Iris pigment epithelial cell (primary cell): ENCODE measurements around the gene RANBP10.
"Not testable (repeated sequence)": the region's sequence is repeated elsewhere in the genome, so short reads cannot be mapped to it uniquely, and the experiment has no call there.

Experiments
- DNase-seq: peaks from one replicate; pipeline ENCODE4 v3.0.0-alpha.2; 2011; ENCODE audit warnings: low read depth

The RANBP10 gene

GRCh38 chr16:67779256-67780014, 26.9 kb downstream of the RANBP10 start:
- no peak for DNase-seq

- peak; percentile 7 for DNase-seq
Observed at GRCh38 chr16:67775273-67775672, 31.1 kb downstream of the RANBP10 start.

- no peak for DNase-seq
Observed at GRCh38 chr16:67774457-67774853, 31.9 kb downstream of the RANBP10 start.

GRCh38 chr16:67773569-67774456, 32.5 kb downstream of the RANBP10 start:
- DNase-seq, result no peak

- peak; percentile 55 for DNase-seq
Observed at GRCh38 chr16:67773099-67773498, 33.3 kb downstream of the RANBP10 start.

DNA sequence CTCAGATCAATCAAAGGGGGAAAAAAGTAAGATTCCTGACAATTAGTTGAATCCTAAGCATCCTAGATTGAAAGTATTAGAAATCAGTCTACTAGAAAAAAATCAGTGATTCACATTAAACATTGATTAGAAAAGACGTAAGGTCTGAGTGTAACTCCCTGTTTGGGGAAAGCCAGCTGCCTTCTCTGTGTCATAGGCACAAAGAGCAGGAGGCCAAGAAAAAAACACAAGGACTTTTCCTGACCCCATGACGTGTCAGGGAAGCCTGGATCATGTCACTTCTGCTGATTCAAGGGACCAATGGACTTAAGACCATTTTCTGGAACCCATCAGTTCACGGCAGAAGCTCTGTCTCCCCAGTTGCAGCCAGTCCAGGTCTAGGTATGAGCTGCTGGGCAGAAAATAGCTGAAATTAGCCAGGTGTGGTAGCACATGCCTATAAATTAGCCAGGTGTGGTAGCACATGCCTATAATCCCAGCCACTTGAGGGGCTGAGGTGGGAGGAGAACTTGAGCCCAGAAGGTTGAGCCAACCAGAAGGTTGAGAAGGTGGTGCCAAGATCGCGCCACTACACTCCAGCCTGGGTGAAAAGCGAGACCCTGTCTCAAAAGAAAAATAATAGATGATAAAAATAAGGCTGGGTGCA, 35.9 kb downstream of the RANBP10 start:
- no peak for DNase-seq

GRCh38 chr16:67767953-67768352, 38.4 kb downstream of the RANBP10 start:
- peak; percentile 90 for DNase-seq

GRCh38 chr16:67766291-67766690, 40.1 kb downstream of the RANBP10 start:
- no peak for DNase-seq

- DNase-seq, result no peak
Observed at GRCh38 chr16:67764158-67764667, 42.1 kb downstream of the RANBP10 start.

DNA sequence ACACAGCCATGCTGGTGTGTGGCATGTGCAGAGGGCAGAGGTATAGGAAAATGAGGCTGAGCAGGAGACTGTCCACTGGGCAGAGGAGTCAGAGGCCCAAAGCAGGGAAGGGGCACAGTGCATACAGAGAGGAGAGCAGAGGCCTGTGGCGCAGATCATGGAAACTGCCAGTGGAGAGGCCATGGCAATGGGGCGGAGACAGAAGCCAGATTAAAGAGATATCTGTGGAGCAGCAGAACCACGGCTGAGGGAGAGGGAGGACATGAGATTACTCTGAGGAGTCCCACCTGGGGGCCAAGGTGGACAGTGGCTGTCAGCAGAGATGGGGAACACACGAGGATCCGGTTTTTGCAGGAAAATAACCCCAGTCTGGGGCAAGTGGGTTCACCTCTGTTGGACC, 43.3 kb downstream of the RANBP10 start:
- DNase-seq, result no peak

- DNase-seq, result no peak
Observed at GRCh38 chr16:67762385-67762784, 44.0 kb downstream of the RANBP10 start.

DNA sequence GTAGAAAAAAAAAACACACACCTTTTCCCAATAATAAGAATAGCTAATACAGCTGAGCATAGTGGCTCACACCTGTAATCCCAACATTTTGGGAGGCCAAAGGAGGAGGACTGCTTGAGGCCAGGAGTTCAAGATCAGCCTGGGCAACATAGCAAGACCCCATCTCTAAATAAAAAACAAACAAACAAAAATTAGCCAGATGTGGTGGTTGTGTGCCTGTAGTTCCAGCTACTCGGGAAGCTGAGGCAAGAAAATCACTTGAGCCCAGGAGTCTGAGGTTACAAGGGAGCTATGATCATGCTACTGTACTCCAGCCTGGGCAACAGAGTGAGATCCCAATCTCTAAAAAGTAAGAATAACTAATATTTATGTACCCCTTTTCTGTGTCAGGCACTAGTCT, 44.4 kb downstream of the RANBP10 start:
- no peak for DNase-seq

DNA sequence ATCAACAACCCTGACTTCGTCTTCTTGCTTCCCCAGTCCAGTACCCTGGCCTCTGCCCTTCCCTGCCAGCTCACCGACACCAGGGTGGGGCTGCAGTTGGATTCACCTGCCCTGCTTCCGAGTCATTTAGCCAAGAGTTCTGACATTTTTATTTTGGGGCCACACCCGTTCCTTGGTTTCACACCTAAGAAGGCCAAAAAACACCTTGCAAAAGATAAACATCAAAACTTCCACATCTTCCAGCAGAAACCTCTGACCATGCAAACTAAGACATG, 45.5 kb downstream of the RANBP10 start:
- no peak for DNase-seq

- no peak for DNase-seq
Observed at GRCh38 chr16:67760206-67760955, 46.0 kb downstream of the RANBP10 start.

GRCh38 chr16:67758966-67759365, 47.4 kb downstream of the RANBP10 start:
- DNase-seq, result no peak

DNA sequence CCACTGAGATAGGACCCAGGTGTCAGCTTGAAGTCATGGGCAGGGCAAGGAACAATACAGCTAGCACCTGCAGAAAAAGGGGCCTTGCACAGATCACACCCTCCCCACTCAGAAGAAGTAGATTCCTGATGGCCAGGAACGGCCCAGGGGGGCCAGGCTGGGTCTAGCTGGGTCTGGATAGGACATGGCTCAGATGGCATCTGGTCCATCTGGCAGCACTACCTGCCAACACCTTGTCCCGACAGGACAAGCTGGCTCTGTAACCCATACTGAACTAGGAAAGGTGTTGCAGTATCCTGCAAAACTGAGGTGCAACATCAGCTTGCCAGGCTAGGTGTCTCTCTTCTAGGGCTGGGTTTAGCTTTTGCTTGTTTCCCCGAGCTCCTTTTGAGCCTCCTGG, 48.4 kb downstream of the RANBP10 start:
- DNase-seq, result no peak

GRCh38 chr16:67752641-67753040, 53.7 kb downstream of the RANBP10 start:
- DNase-seq, result no peak

DNA sequence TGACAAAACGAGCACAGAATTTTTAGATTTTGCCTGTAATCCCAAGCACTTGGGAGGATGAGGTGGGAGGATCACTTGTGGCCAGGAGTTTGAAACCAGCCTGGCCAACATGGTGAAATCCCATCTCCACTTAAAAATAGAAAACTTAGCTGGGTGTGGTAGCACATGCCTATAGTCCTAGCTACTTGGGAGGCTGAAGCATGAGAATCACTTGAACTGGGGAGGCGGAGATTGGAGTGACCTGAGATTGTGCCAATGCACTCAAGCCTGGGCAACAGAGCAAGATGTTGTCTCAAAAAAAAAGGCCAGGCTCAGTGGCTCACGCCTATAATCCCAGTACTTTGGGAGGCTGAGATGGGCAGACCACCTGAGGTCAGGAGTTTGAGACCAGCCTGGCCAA, 55.0 kb downstream of the RANBP10 start:
- not testable (repeated sequence) for DNase-seq

DNA sequence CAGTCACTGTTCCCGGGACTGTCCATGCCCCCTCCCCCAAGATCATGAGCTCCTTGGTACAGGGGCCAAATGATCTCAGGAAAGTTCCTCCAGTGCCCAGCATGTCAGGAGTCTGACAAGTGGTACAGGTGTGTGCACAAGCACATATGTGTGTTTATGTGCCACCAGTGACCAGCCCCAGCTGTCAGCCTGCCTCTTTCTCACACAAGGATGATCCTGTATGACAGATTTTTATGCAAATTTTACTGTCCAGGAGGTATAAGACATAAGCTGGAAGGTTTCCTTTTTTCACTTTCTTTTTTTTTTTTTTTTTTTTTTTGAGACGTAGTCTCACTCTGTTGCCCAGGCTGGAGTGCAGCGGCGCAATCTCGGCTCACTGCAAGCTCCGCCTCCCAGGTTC, 55.9 kb downstream of the RANBP10 start:
- no peak for DNase-seq

DNA sequence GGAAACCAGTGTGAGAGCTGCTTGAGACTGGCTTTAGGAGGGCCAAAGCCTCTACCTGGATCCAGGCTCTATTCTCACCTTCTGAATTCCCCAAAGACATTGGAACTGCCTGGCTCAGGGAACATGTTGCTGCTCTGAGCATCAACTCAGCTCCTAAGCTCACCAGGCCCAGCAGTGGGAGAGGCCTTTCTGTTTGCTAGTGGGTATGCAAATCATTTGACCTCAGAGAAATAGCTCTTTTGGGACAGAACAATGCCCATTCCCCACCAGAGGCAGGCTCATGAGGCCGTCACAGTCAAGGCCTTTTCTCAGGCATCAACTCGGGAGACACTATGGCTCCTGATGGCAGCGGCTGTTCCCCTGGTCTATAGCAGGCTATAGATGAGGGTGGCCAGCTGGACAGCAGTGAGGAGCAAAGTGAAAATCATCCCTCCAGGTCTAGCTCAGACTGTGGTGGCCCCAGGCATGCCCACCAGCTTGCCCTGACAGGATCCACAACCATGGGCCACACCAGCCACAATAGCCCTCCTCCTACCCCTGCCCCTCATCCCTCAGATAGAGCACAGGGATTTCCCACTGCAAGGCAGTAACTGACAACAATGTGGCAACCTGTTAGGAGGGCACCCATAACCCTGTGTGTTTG, 56.8 kb downstream of the RANBP10 start:
- DNase-seq, result no peak

- no peak for DNase-seq
Observed at GRCh38 chr16:67748834-67749233, 57.5 kb downstream of the RANBP10 start.

DNA sequence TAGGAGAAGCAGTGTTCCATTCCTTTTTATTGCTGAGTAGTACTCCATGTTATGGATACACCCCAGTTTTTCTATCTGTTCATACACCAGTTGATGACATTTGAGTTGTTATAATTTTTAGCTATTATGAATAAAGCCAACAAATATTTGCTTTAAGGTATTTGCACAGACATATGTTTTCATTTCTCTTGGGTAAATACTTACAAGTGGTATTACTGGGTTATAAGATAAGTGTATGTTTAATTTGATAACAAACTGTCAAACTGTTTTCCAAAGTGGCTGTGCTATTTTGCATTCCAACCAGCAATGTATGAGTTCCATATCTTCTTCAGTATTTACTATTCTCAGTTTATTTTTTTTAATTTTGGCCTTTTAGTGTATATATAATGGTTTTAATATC, 59.5 kb downstream of the RANBP10 start:
- no peak for DNase-seq
